ENCODE data around the gene ABCF2.

- TF ChIP-seq CTCF (IDR thresholded peaks at IDR 0.05; ENCODE audit: low read length) (peak; percentile 100), EZH2 (IDR thresholded peaks at IDR 0.05; ENCODE audit: borderline replicate concordance, low read length) (no peak)
Observed at GRCh38 chr7:151172273-151173141, 54.5 kb downstream of the ABCF2 start.
